ENCODE data around the gene PRELP.
A peak's percentile ranks its signal among the peaks of the same experiment; 100 is the strongest.
"Not testable (repeated sequence)": the region's sequence is repeated elsewhere in the genome, so short reads cannot be mapped to it uniquely, and the experiment has no call there.

Gene PRELP

GRCh38 chr1:203454986-203455471, 20.6 kb upstream of the PRELP start:
- no peak for ATAC-seq

- ATAC-seq = no peak
Measured at GRCh38 chr1:203455706-203456105, 19.9 kb upstream of the PRELP start.

- ATAC-seq = no peak
Measured at GRCh38 chr1:203456577-203456976, 19.0 kb upstream of the PRELP start.

- ATAC-seq = no peak
Measured at GRCh38 chr1:203458078-203458477, 17.5 kb upstream of the PRELP start.

GRCh38 chr1:203459671-203460201, 15.9 kb upstream of the PRELP start:
- ATAC-seq = no peak

- peak in 1 of 2 donors; percentile 10 for ATAC-seq
Measured at GRCh38 chr1:203461717-203462116, 13.9 kb upstream of the PRELP start.

- ATAC-seq = no peak
Measured at GRCh38 chr1:203462143-203462542, 13.5 kb upstream of the PRELP start.

- ATAC-seq = no peak
Measured at GRCh38 chr1:203462878-203463277, 12.7 kb upstream of the PRELP start.

- no peak for ATAC-seq
Measured at GRCh38 chr1:203463469-203464062, 12.0 kb upstream of the PRELP start.

GRCh38 chr1:203464226-203464625, 11.4 kb upstream of the PRELP start:
- ATAC-seq = no peak

- no peak for ATAC-seq
Measured at GRCh38 chr1:203464743-203465142, 10.9 kb upstream of the PRELP start.

GRCh38 chr1:203465146-203465798, 10.3 kb upstream of the PRELP start:
- no peak for ATAC-seq

GRCh38 chr1:203465948-203466347, 9.7 kb upstream of the PRELP start:
- ATAC-seq = no peak

- ATAC-seq = not testable (repeated sequence)
Measured at GRCh38 chr1:203466906-203467549, 8.6 kb upstream of the PRELP start.

- ATAC-seq = no peak
Measured at GRCh38 chr1:203467550-203467921, 8.1 kb upstream of the PRELP start.

GRCh38 chr1:203468326-203468725, 7.3 kb upstream of the PRELP start:
- no peak for ATAC-seq

GRCh38 chr1:203470240-203470639, 5.4 kb upstream of the PRELP start:
- no peak for ATAC-seq

GRCh38 chr1:203471841-203472240, 3.8 kb upstream of the PRELP start:
- ATAC-seq = no peak

GRCh38 chr1:203473281-203473680, 2.3 kb upstream of the PRELP start:
- no peak for ATAC-seq

GRCh38 chr1:203473781-203474305, 1.8 kb upstream of the PRELP start:
- no peak for ATAC-seq

- no peak for ATAC-seq
Measured at GRCh38 chr1:203476216-203476814, 709 bp downstream of the PRELP start.

- ATAC-seq = no peak
Measured at GRCh38 chr1:203477748-203478147, 2.1 kb downstream of the PRELP start.

GRCh38 chr1:203478231-203478630, 2.6 kb downstream of the PRELP start:
- ATAC-seq = no peak
